Ectodermal cell (in vitro differentiated cells): ENCODE measurements around the gene LRPPRC.
"Not testable (repeated sequence)": the region's sequence is repeated elsewhere in the genome, so short reads cannot be mapped to it uniquely, and the experiment has no call there.

Experiments used
- H3K27ac ChIP-seq: 2 replicates; pipeline ENCODE4 v1.7.0; 2013; ENCODE audit warnings: mild to moderate bottlenecking, low read depth, low read length; ENCODE audit not compliant: insufficient read depth, poor library complexity, severe bottlenecking
- H3K27me3 ChIP-seq: 2 replicates; pipeline ENCODE4 v1.7.0; 2013; ENCODE audit warnings: mild to moderate bottlenecking, low read length; ENCODE audit not compliant: insufficient read depth, control insufficient read depth, poor library complexity, severe bottlenecking
- H3K36me3 ChIP-seq: one replicate; pipeline ENCODE4 v1.7.0; 2013; ENCODE audit warnings: low read length; ENCODE audit not compliant: control insufficient read depth, insufficient read depth
- H3K4me1 ChIP-seq: one replicate; pipeline ENCODE4 v1.7.0; 2013; ENCODE audit warnings: low read length; ENCODE audit not compliant: control insufficient read depth, insufficient read depth
- H3K4me3 ChIP-seq: 2 replicates; pipeline ENCODE4 v1.7.0; 2013; ENCODE audit warnings: low read depth, low read length, control low read depth; ENCODE audit not compliant: insufficient read depth
- H3K9me3 ChIP-seq: 2 replicates; pipeline ENCODE4 v1.7.0; 2013; ENCODE audit warnings: mild to moderate bottlenecking, low read length, moderate library complexity; ENCODE audit not compliant: control insufficient read depth
- WGBS, 2 experiments: methylation state at CpG; one replicate each; pipeline ENCODE4 v1.1.7; 2013; ENCODE audit warnings: missing lambda C conversion rate in 2 of 2; 5-methylcytosine and 5-hydroxymethylcytosine counted together

The LRPPRC gene

DNA sequence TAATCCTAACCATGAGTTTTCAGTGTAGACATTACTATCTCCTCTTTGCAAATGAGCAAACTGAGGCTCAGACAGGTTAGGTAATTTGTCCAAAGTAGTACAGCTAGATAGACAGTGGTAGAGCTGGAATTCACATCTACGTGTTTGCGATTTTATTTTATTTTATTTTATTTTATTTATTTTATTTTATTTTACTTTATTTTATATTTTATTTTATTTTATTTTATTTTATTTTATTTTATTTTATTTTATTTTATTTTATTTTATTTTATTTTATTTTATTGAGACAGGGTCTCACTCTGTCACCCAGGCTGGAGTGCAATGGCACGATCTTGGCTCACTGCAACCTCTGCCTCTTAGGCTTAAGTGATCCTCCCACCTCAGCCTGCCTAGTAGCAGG lies 17.4 kb upstream of the LRPPRC start:
- not testable (repeated sequence) for H3K27me3 ChIP-seq, H3K4me1 ChIP-seq, H3K4me3 ChIP-seq, H3K27ac ChIP-seq, H3K9me3 ChIP-seq, H3K36me3 ChIP-seq
- 85 to 95% methylated on average over 1 of the region's 3 CpGs for WGBS, 2 experiments

- no peaks in the 10 kb centered on the region for H3K36me3 ChIP-seq
- H3K27me3 ChIP-seq = no peaks in the 10 kb centered on the region
- no peak overlapping the region for H3K4me3 ChIP-seq
- no peaks in the 10 kb centered on the region for H3K9me3 ChIP-seq
- WGBS, 2 experiments = 87 to 89% methylated on average over 7 of the region's 7 CpGs
- H3K27ac ChIP-seq = no peak overlapping the region
- no peaks in the 10 kb centered on the region for H3K4me1 ChIP-seq
Observed at GRCh38 chr2:44010266-44010665, 14.5 kb upstream of the LRPPRC start.

- Histone ChIP-seq H3K9me3 (no peaks in the 10 kb centered on the region), H3K27me3 (no peaks in the 10 kb centered on the region), H3K36me3 (no peaks in the 10 kb centered on the region), H3K4me1 (no peaks in the 10 kb centered on the region), H3K27ac (no peak overlapping the region), H3K4me3 (no peak overlapping the region)
- WGBS, 2 experiments = 84 to 86% methylated on average over 3 of the region's 3 CpGs
Observed at GRCh38 chr2:44009136-44009735, 13.4 kb upstream of the LRPPRC start.

DNA sequence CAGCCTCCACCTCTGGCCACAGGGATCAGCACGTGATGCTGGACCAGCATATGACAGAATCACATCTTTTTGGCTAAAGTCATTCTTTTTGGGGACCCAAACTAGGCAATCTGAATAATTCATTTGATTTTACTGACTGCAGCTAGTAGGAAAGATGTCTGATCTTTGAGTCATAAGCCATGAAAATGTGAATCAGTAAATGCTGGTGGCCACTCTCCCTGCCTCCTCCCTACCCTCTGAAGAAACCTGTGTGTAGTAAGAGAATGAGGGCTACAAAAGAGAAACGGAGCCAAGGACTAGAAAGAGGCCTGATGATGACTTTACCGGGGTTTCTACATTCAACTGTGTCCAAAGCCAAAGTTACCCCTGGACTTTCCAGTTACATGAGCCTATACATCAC lies 10.1 kb upstream of the LRPPRC start:
- no peaks in the 10 kb centered on the region for H3K9me3 ChIP-seq
- no peaks in the 10 kb centered on the region for H3K4me1 ChIP-seq
- no peak overlapping the region for H3K27ac ChIP-seq
- WGBS, 2 experiments = 85 to 88% methylated on average over 3 of the region's 3 CpGs
- H3K27me3 ChIP-seq = no peaks in the 10 kb centered on the region
- H3K36me3 ChIP-seq = no peaks in the 10 kb centered on the region
- no peak overlapping the region for H3K4me3 ChIP-seq

DNA sequence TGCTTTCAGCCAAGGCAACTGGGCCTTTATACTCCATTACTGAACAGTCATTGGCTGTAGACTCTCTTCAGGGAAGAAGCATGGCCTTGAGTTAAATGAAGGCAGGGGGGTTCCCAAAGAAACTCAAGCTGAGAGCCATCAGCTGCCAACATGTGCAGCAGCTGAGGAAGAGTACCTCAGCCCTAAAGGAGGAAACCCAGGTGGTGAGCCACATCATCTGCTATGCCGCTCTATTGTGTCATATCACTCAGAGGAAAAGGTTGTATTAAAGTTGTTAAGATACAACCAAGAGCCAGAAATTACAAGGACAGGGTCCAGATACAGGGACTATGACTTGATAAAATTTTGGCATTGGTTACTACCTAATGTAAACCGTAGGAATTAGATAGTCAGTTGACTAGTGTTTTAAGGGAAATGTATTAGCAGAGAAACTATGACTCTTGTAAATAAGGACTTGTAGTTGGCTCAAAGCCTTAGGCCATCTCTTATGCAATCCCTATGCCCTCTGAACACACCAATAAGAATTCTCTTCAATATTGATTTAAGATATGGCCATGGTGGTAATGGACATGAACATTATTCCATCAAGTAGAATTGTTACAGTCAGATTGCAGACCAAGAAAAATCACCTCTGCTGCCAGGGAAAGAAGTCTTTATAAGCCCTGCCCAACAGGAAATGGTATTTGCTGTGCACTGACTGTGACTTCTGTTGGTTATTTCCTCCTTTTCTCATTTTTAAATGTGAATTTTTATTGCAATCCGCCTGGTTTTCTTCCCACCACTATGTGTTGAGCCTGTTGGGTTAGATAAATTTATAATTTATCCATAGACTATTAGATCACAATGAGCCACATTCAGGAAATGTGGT lies 9.2 kb upstream of the LRPPRC start:
- Histone ChIP-seq H3K4me3 (no peak overlapping the region), H3K27ac (no peak overlapping the region), H3K27me3 (no peaks in the 10 kb centered on the region), H3K9me3 (no peaks in the 10 kb centered on the region), H3K4me1 (no peaks in the 10 kb centered on the region), H3K36me3 (no peaks in the 10 kb centered on the region)
- WGBS, 2 experiments = 82 to 92% methylated on average over 2 to 3 of the region's 3 CpGs

DNA sequence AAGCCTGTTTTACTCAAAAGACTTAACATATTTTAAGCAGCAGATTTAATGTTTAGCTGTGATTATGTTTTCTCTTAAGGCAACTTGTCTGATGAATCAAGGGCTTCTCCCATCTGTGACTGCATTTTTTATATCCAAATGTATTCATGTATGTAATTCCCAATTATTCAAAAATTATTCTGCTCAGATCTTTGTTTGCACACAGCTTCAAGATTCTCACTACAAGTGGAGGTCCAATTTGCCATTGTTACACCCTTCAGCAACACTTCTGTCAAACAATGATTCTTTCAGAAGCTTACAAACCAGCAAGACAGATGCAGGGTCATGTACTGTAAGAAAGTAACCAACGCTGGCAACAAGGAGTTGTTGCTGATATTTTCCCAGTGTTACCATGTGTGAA lies 5.9 kb upstream of the LRPPRC start:
- WGBS, 2 experiments = 71 to 83% methylated on average over 1 of the region's 1 CpG
- Histone ChIP-seq H3K27ac (no peak overlapping the region), H3K4me3 (no peak overlapping the region), H3K27me3 (no peaks in the 10 kb centered on the region), H3K36me3 (no peaks in the 10 kb centered on the region), H3K4me1 (no peaks in the 10 kb centered on the region), H3K9me3 (no peaks in the 10 kb centered on the region)

- Histone ChIP-seq H3K9me3 (no peaks in the 10 kb centered on the region), H3K27me3 (no peaks in the 10 kb centered on the region), H3K36me3 (no peaks in the 10 kb centered on the region), H3K4me1 (peaks cover 10% of the 10 kb centered on the region), H3K4me3 (no peak overlapping the region), H3K27ac (no peak overlapping the region)
- WGBS, 2 experiments = 94 to 99% methylated on average over 4 of the region's 4 CpGs
Observed at GRCh38 chr2:43998263-43998662, 2.5 kb upstream of the LRPPRC start.

DNA sequence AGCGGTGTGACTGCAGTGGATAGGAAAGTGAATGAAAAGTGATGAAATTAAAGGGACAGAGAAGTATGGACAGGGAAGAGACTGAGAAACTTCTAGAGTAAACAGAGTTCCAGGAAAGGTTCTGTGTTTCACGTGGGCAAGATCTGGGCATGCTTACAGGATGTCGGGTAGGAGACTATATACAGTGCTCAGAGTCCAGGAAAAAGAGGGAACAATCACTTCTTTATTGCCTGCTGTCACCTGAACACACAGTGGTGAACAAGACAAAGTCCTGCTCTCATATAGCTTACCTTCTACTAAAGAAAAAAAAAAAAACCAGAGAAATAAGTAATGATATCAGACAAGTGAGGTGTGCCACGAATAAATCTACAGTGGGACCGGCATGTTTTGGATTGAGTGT lies 2.4 kb downstream of the LRPPRC start:
- Histone ChIP-seq H3K4me3 (no peak overlapping the region), H3K9me3 (no peaks in the 10 kb centered on the region), H3K36me3 (peaks cover 18% of the 10 kb centered on the region), H3K27ac (no peak overlapping the region), H3K4me1 (peaks cover 10% of the 10 kb centered on the region), H3K27me3 (no peaks in the 10 kb centered on the region)
- WGBS, 2 experiments = 92 to 96% methylated on average over 5 of the region's 5 CpGs

GRCh38 chr2:43989545-43989944 lies 6.2 kb downstream of the LRPPRC start:
- H3K27ac ChIP-seq = no peak overlapping the region
- H3K4me3 ChIP-seq = no peak overlapping the region
- H3K36me3 ChIP-seq = peaks cover 18% of the 10 kb centered on the region
- WGBS, 2 experiments = 86 to 97% methylated on average over 2 to 4 of the region's 4 CpGs
- no peaks in the 10 kb centered on the region for H3K27me3 ChIP-seq
- peaks cover 6% of the 10 kb centered on the region for H3K4me1 ChIP-seq
- no peaks in the 10 kb centered on the region for H3K9me3 ChIP-seq

DNA sequence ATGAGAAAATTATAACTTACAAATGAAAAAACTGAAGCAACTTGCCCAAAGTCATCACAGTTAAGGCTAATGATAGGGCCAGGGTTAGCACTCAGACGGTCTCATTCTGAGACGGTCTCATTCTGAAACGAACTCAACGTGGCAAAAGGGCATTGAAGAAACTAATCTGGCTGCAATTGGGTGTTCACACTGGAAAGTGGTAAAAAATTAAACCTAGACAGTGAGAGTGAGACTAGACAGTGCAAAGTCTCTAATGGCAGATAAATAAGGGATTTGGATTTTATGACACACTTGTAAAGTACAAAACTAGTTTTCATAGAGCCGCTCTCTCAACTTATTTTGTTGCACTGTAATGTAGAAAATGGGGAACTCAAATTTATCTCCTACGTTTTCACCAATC lies 9.2 kb downstream of the LRPPRC start:
- WGBS, 2 experiments = 94 to 97% methylated on average over 6 of the region's 6 CpGs
- peaks cover 6% of the 10 kb centered on the region for H3K36me3 ChIP-seq
- no peak overlapping the region for H3K27ac ChIP-seq
- H3K4me3 ChIP-seq = no peak overlapping the region
- no peaks in the 10 kb centered on the region for H3K27me3 ChIP-seq
- no peaks in the 10 kb centered on the region for H3K4me1 ChIP-seq
- H3K9me3 ChIP-seq = no peaks in the 10 kb centered on the region
